Left kidney (tissue), 8 donors: ENCODE data around the gene CORO1A. TPM values are rescaled to one million over a fixed set of nuclear protein-coding genes. Genes with fewer than 3 reads are reported as not detected.
"Not testable (repeated sequence)": the region's sequence is repeated elsewhere in the genome, so short reads cannot be mapped to it uniquely, and the experiment has no call there.

Experiments
- DNase-seq: peaks from one replicate; pipeline ENCODE4 v3.0.0-alpha.2; 2013
- long read RNA-seq, 8 donors: transcript quantifications; one replicate each; lab custom pipeline, GENCODE V29; 2026
- polyA plus RNA-seq: library from polyadenylated mRNA; unstranded; fragments of 120-200 nt; gene quantifications from one replicate; pipeline ENCODE4 v1.2.1, GENCODE V29; 2013; ENCODE audit not compliant: insufficient read length

The CORO1A gene
- polyA plus RNA-seq = 7.3 TPM
- long read RNA-seq, donor 1, partial matches to known transcripts = 0 of 2 reads
- long read RNA-seq, donor 1, other reads (novel, unspliced or antisense) = 0 of 2 reads
- long read RNA-seq, donor 2, partial matches to known transcripts = 0 of 2 reads
- long read RNA-seq, donor 2, other reads (novel, unspliced or antisense) = 0 of 2 reads
- long read RNA-seq, donor 3, partial matches to known transcripts = 0 of 3 reads
- long read RNA-seq, donor 3, other reads (novel, unspliced or antisense) = 0 of 3 reads
- long read RNA-seq, donor 4 = 0 reads
- long read RNA-seq, donor 5, transcript CORO1A-201 (11 exons, 1,803 nt) = major isoform, 7 of 7 reads
- long read RNA-seq, donor 5, partial matches to known transcripts = 0 of 7 reads
- long read RNA-seq, donor 5, other reads (novel, unspliced or antisense) = 0 of 7 reads
- long read RNA-seq, donor 6, transcript CORO1A-201 (11 exons, 1,803 nt) = major isoform, 7 of 7 reads
- long read RNA-seq, donor 6, partial matches to known transcripts = 0 of 7 reads
- long read RNA-seq, donor 6, other reads (novel, unspliced or antisense) = 0 of 7 reads
- long read RNA-seq, donor 7, transcript CORO1A-201 (11 exons, 1,803 nt) = major isoform, 6 of 6 reads
- long read RNA-seq, donor 7, partial matches to known transcripts = 0 of 6 reads
- long read RNA-seq, donor 7, other reads (novel, unspliced or antisense) = 0 of 6 reads
- long read RNA-seq, donor 8, partial matches to known transcripts = 0 of 1 reads
- long read RNA-seq, donor 8, other reads (novel, unspliced or antisense) = 0 of 1 reads

DNA sequence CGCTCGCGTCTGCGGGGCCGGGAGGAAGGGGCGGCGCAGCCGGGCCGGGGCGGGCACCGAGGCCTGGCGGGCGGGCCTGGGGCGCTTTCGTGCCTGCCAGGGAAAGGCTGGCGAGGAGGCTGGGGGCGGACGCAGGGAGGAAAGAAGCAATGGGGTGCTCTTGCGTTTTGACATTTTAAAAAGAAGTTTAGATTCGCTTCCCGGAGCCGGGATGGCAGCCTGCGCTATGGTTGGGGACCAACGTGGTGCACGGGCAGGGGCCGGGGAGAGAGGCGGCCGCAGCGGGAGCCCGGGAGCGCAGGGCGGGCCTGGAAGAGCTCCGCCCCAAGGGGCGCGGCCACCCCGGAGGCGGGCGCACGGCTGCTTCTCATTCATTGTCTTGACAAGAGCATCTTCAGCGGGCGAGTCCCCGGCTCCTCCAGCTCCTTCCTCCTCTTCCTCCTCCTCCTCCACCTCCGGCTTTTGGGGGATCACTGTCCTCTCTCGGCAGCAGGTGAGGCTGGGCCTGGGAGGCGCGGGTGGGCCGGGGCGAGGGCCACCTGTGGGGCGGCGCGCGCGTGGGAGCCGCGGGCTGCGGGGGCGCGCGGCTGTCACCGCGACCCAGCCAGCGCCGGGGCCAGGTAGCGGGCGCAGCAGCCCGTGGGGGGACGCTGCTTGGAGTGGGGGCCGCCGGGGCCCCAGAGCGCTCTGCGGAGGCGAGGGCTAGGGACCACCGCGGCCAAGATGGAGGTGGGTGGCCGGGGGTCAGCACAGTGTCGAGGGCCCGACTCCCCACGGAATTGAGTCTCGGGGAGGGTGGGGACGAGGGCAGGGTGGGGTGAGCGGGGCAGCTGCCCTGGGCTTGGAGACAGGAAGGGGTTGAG lies at the start of gene CORO1A:
Gene CORO1A, plus strand, starts transcription at position 370 of the 863 bp plus-strand sequence. CDS start 1,608 bp downstream, outside the sequence.
- DNase-seq = peak; percentile 75

DNA sequence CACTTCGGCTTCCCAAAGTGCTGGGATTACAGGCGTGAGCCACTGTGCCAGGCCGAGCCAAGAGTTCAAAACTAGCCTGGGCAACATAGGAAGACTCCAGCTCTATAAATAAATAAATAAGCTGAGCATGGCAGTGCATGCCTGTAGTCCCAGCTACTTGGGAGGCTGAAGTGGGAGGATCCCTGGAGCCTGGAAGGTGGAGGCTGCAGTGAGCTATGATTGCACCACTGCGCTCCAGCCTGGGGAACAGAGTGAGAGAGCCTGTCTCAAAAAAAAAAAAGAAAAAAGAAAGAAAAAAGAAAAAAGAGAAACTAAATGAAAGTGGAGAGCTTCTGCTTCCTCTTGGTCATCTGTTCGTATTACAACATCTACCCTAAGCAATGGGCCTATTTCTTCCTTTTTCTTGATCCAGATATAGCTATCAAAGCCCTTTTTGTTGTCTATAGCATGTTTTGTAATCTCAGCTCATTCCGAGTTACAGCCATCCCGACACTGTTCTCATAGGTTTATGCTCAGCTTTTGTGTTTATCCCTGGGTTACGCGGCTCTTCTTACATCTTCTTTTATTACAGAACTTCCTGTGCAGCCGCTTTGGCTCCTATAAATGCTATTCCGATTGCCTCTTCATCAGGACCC lies 46.3 kb upstream of the CORO1A start:
- DNase-seq = no peak

DNA sequence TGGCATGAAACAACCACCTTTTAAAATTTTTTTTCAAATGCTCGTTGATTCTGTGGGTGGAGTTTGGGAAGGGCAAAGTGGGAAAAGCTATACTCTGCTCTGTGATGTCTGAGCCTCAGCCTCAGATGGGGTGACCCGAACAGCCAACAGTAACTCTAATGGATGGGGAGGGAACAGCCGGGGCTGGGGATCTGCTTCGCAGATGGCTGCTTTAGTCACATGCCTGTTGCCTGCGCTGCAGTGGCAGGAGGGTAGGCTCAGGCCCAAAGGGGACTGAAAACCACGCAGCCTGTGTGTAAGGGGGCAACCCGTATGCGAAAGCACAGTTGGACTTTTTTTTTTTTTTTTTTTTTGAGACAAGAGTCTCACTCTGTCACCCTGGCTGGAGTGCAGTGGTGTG lies 45.5 kb upstream of the CORO1A start:
- DNase-seq = no peak

DNA sequence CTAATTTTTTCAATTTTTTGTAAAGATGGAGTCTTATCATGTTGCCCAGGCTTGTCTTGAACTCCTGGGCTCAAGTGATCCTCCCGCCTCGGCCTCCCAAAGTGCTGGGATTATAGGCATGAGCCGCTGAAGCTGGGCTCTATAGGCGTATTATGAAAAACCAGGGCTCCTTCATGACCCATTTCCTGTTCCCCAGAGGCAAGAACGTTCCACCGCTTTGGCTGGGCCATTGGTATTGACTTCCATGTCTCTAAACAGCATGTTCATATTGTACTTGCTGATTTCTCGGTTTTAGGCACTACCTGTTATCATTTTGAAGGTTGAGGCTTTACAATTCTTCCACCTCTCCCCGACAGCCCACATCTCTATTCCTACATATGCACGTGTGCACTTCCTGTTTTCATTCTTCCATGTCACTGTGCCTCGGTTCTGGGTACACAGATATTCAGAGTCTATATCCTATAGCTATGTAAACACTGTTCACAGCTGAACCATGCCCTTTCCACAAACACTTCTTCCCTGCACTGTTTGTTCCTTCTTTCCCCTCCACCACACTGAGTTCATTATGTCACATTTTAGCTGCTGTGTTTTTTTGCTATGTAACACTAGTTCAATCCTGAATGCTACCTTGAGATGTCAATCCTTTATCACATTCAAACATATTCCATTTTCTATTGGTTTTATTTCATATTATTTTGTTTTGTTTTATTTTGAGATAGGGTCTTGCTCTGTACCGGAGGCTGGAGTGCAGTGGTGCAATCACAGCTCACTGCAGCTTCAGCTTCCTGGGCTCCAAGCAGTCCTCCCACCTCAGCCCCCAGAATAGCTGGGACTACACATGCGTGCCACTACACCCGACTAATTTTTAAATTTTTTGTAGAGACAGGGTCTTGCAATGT lies 43.6 kb upstream of the CORO1A start:
- DNase-seq = no peak

DNA sequence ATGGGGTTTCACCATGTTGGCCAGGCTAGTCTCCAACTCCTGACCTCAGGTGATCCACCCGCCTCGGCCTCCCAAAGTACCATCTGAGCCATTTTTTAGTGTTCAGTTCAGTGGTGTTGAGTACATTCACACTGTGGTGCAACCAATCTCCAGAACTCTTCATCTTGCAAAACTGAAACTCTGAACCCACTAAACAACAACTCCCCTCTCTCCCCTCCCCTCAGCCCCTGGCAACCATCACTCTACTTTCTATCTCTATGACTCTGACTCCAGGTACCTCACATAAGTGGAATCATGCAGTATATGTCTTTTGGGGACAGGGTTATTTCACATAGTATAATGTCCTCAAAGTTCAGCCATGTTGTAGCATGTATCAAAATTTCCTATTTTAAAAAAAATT lies 41.7 kb upstream of the CORO1A start:
- DNase-seq = no peak

DNA sequence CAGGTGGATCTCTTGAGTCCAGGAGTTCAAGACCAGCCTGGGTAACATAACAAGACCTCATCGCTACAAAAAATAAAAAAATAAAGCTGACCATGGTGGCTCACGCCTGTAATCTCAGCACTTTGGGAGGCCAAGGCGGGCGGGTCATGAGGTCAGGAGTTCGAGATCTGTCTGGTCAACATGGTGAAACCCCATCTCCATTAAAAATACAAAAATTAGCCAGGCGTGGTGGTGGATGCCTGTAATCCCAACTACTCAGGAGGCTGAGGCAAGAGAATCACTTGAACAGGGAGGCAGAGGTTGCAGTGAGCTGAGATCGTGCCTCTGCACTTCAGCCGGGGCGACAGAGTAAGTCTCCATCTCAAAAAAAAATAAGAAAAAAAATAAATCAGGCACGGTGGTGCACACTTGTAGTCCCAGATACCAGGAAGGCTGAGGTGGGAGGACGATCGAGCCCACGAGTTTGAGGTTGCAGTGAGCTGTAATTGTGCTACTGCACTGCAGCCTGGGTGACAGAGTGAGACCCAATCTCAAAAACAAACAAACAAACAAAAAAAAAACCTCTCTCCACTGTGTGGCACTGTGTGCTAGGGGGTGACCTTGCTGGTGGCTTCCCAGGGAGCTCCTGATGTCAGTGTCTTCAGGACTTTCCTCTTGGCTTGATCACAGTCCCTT lies 40.6 kb upstream of the CORO1A start:
- no peak for DNase-seq

DNA sequence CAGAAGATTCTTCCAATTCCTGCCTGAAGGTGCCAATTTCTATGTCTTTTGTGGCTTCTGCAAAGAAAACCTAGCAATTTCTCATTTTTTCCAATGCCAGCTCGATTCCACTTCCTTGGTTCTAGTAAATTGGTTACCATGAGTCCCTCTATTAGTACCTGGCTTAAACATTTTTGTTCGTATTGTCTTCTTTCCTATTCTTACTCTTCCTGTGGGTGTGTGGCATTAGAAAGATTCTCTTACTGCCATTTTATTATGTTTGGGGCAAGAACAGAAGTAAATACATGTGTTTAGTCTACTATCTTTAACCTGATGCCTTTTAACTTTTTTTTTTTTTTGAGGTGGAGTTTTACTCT lies 40.1 kb upstream of the CORO1A start:
- DNase-seq = no peak

DNA sequence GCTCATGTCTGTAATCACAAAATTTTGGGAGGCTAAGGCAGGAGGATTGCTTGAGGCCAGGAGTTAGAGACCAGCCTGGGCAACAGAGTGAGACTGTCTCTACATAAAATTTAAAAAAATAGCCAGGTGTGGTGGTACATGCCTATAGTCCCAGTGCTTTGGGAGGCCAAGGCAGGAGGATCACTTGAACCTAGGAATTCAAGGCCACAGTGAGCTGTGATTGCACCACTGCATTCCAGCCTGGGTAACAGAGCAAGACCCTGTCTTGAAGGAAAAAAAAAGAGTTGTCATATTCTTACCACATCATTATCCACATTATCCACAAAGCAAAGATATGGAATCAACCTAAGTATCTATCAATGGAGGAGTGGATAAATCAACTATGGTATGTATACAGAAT lies 39.4 kb upstream of the CORO1A start:
- DNase-seq = no peak

DNA sequence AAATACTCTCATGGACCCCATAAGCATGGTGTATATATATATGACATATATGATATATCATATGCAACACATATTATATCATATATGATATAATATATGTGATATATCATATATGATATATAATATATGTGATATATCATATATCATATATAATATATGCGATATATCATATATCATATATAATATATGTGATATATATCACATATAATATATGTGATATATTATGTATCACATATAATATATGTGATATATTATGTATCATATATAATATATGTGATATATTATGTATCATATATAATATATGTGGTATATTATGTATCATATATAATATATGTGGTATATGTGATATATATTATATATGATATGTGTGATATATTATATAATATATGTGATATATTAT lies 38.5 kb upstream of the CORO1A start:
- no peak for DNase-seq

DNA sequence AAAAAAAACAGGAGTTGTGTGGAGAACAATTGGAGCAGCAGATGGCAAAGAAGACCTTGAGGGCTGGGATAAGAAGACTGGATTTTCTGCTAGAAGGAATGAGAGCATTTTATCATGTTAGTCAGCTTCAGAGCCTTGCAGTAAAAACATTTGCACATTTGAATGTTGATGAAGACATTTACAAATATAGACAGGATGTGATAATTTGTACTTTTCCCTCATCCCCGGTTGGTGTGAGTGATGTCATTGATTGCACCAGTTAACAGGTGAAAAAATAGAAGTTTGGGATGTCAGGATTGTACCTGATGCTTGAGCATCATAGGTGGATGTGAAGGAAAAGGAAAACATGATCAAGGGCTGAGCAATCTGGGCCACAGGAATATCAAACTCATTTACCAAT lies 37.7 kb upstream of the CORO1A start:
- DNase-seq = no peak

DNA sequence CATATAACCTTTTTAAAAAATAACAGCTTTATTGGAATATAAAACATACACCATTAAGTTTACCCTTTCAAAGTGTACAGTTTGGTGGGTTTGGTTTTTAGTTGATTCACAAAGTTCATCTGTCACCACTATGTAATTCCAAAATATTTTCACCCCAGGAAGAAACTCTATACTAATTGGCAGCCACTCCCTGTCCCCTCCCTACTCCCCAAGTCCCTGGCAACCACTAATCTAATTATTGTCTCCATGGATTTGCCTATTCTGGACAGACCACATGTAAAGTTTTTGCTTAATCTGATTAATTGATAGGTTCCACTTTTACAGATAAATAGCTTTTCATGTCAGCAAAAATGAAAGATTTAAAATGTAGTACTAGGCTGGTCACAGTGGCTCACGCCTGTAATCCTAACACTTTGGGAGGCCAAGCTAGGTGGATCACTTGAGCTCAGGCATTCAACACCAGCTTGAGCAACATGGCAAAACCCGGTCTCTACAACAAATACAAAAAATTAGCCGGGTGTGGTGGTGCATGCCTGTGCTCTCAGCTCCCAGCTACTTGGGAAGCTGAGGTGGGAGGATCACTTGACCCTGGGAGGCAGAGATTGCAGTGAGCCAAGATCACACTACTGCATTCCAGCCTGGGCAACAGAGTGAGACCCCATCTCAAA lies 35.4 kb upstream of the CORO1A start:
- DNase-seq = no peak

DNA sequence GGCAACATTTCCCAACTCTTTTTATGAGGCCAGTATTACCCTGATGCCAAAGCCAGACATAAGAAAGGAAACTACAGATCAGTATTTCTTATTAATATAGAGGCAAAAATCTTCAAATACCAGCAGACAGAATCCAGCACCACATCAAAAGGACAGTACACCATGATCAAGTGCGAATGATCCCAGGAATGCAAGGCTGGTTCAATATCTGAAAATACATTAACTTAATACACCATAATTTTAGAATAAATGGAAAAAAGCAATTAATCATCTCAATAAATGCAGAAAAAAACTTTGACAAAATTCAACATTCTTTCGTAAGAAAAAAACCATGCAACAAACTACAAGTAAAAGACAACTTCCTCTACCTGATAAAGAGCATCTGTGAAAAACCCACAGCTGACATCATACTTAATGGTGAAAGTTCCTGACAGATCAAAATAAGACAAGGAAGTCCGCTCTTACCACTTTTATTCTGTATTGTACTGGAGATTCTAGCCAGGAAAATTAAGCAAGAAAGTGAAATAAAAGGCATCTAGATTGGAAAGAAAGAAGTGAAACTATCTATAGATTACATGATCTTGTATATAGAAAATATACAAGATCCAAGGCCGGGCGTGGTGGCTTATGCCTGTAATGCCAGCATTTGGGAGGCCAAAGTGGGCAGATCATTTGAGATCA lies 34.0 kb upstream of the CORO1A start:
- no peak for DNase-seq

DNA sequence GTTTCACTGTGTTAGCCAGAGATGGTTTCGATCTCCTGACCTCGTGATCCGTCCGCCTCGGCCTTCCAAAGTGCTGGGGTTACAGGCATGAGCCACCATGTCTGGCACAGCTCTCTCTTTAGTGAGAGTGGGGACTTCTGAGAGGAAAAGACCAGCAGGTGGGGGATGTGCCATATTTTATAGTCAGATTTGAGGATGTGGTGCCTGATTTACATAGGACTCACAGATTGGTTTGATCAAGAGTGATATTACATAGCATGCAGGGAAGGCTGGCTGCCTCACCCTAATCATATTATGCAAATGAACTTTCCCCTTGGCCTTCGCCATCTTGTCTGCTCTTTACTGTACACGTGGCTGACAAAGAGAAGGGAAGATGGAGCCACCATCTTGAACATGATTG lies 32.3 kb upstream of the CORO1A start:
- DNase-seq = no peak

DNA sequence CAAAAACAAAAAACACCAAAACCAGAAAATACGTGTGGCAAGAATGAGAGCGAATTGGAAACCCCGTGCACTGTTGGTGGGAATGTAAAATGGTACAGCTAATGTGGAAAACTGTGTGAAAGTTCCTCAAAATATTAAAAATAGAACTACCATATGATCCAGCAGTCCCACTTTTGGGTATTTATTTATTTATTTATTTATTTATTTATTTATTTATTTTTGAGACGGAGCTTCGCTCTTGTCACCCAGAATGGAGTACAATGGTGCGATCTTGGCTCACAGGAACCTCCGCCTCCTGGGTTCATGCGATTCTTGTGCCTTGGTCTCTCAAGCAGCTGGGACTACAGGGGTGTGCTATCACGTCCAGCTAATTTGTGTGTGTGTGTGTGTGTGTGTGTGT lies 30.9 kb upstream of the CORO1A start:
- no peak for DNase-seq

DNA sequence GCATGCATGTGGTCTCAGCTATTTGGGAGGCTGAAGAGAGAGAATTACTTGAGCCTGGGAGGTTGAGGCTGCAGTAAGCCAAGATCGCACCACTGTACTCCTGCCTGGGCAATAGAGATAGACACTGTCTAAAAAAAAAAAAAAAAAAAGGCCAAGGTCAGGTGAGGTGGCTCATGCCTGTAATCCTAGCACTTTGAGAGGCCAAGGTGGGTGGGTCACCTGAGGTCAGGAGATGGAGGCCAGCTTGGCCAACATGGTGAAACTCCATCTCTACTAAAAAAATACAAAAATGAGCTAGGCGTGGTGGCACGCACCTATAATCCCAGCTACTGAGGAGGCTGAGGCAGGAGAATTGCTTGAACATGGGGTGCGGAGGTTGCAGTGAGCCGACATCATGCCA lies 28.2 kb upstream of the CORO1A start:
- DNase-seq = no peak

DNA sequence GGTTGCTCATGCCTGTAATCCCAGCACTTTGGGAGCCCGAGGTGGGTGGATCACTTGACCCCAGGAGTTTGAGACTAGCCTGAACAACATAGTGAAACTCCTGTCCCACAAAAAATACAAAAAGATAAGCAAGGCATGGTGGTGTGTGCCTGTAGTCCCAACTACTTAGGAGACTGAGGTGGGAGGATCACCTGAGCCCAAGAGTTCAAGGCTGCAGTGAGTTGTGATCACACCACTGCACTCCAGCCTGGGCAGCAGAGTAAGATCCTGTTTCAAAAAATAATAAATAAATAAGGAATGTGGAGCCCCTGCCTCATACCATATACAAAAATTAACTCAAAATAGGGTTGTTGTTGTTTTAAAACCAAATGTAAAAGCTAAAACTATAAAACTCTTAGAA lies 26.2 kb upstream of the CORO1A start:
- no peak for DNase-seq

DNA sequence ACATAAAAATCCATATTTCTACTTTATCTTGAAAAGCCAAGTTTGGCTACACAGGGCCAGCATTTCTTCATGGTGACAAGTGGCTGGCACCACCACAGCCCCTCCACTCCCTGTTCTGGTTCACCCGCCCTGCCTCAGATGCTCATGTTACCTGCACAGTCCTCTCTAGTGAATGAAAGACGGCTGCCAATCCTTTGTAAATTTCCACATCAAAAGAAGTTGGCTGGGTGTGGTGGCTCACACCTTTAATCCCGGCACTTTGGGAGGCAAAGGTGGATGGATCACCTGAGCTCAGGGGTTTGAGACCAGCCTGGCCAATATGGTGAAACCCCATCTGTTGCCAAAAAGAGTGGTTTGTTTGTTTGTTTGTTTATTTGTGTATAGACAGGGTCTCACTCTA lies 19.9 kb upstream of the CORO1A start:
- no peak for DNase-seq

DNA sequence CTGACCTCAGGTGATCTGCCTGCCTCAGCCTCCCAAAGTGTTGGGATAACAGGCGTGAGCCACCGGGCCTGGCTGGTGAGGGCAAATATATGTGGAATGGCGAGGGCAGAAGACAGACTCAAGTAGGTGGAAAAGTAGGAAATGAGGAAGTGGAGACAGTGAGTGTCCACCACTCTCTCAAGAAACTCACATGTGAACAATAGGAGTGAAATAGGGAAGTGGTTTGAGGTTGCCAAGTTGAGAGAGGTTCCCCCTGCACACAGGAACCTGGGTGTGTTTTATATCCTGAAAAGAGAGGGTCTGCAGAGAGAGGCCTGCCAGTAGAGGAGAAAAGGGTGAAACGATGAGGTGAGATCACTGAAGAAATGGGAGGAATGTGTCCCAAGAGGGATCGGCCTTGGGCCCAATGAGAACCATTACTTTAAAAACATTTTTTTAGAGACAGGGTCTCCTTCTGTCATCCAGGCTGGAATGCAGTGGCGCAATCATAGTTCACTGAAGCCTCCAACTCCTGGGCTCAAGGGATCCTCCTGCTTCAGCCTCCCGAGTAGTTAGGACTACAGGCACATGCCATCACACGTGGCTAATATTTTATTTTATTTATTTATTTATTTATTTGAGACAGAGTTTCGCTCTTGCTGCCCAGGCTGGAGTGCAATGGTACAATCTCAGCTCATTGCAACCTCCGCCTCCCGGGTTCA lies 17.1 kb upstream of the CORO1A start:
- no peak for DNase-seq

DNA sequence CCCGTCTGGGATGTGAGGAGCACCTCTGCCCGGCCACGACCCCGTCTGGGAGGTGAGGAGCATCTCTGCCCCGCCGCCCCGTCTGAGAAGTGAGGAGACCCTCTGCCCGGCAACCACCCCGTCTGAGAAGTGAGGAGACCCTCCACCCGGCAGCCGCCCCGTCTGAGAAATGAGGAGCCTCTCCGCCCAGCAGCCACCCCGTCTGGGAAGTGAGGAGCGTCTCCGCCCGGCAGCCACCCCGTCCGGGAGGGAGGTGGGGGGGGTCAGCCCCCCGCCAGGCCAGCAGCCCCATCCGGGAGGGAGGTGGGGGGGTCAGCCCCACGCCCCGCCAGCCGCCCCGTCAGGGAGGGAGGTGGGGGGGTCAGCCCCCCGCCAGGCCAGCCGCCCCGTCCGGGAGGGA lies 14.7 kb upstream of the CORO1A start:
- not testable (repeated sequence) for DNase-seq
